ENCODE measurements around the gene RIC3. TPM values are rescaled to one million over a fixed set of nuclear protein-coding genes. Genes with fewer than 3 reads are reported as not detected.

RIC3 gene
- total RNA-seq, 1 donor from 2014 or later: 12.9 TPM

DNA sequence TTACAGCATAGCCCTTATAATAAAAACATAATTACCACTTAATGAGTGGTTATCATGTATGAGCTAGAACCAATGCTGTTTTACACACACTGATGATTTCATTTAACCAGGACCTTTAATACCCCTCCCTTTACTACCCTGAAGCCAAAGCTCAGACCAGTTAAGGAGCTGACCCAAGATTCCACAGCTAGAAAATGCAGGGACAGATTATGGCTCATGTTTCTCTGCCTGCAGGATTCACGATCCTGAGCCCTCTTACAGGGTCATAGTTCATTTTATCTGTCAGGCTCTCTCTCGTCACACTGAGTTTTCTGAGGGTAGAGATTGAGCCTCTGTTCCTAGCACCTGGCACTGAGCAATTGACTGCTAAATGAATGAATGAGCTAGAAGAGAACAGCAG is 60.4 kb downstream of the RIC3 start:
- H3K27ac ChIP-seq: no peak overlapping the region
- no peak overlapping the region for H3K4me3 ChIP-seq
- ATAC-seq (no peak), DNase-seq (no peak)
- no peak for TF ChIP-seq CTCF (IDR thresholded peaks at IDR 0.05)
- intact Hi-C loops (cut with DNase I): loop anchor here (10.0 kb wide), 1 partner anchor 214 kb away; no protein-coding TSS in a partner anchor
- peaks cover 3% of the 10 kb centered on the region for H3K4me1 ChIP-seq
- no peaks in the 10 kb centered on the region for H3K36me3 ChIP-seq
- no peaks in the 10 kb centered on the region for H3K27me3 ChIP-seq
- no peaks in the 10 kb centered on the region for H3K9me3 ChIP-seq

GRCh38 chr11:8107642-8108041 is 61.2 kb downstream of the RIC3 start:
- no peaks in the 10 kb centered on the region for H3K36me3 ChIP-seq
- intact Hi-C loops (cut with DNase I): loop anchor here (10.0 kb wide), 1 partner anchor 213 kb away; no protein-coding TSS in a partner anchor

GRCh38 chr11:8106679-8107078 is 62.1 kb downstream of the RIC3 start:
- H3K36me3 ChIP-seq: no peaks in the 10 kb centered on the region
- TF ChIP-seq CTCF (IDR thresholded peaks at IDR 0.05): no peak
- no peak for DNase-seq

More at GRCh38 chr11:8107642-8108041, 61.2 kb downstream of the RIC3 start:
- no peak overlapping the region for H3K27ac ChIP-seq
- H3K27me3 ChIP-seq: no peaks in the 10 kb centered on the region
- H3K9me3 ChIP-seq: no peaks in the 10 kb centered on the region
- H3K4me1 ChIP-seq: peaks cover 3% of the 10 kb centered on the region
- no peak for TF ChIP-seq CTCF (IDR thresholded peaks at IDR 0.05)
- DNase-seq (no peak), ATAC-seq (no peak)
- H3K4me3 ChIP-seq: no peak overlapping the region

DNA sequence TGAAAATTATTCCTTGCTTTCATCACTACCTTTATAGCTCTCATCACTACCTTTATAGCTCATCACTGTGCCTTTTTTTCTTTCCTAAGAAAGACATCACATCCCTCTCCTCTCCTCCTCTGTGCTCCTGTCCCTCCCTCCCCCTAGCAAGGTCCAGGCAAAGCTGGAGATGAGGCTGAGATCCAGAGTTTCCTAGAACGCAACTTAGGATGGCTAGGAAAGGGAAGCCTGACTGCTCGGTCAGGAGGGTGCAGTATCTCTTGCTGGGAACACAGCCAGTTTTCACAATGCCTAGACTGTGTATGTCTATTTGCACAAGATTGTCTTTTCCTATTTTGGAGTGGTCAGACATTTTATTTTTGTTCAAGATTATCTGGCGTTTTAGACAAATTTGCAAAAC is 63.2 kb downstream of the RIC3 start:
- TF ChIP-seq CTCF (IDR thresholded peaks at IDR 0.05): no peak
- no peaks in the 10 kb centered on the region for H3K4me1 ChIP-seq
- ATAC-seq (no peak), DNase-seq (no peak)
- H3K9me3 ChIP-seq: no peaks in the 10 kb centered on the region
- intact Hi-C loops (cut with DNase I): loop anchor here (10.0 kb wide), 1 partner anchor 211 kb away; no protein-coding TSS in a partner anchor
- no peaks in the 10 kb centered on the region for H3K36me3 ChIP-seq
- no peak overlapping the region for H3K4me3 ChIP-seq
- no peak overlapping the region for H3K27ac ChIP-seq
- no peaks in the 10 kb centered on the region for H3K27me3 ChIP-seq

More at GRCh38 chr11:8106679-8107078, 62.1 kb downstream of the RIC3 start:
- intact Hi-C loops (cut with DNase I): loop anchor here (10.0 kb wide), 1 partner anchor 212 kb away; no protein-coding TSS in a partner anchor
- Histone ChIP-seq H3K4me3 (no peak overlapping the region), H3K4me1 (no peaks in the 10 kb centered on the region), H3K27ac (no peak overlapping the region), H3K27me3 (no peaks in the 10 kb centered on the region), H3K9me3 (no peaks in the 10 kb centered on the region)
- no peak for ATAC-seq

GRCh38 chr11:8105133-8105532 is 63.7 kb downstream of the RIC3 start:
- DNase-seq (no peak), ATAC-seq (no peak)
- Histone ChIP-seq H3K36me3 (no peaks in the 10 kb centered on the region), H3K27me3 (no peaks in the 10 kb centered on the region), H3K27ac (no peak overlapping the region), H3K4me1 (no peaks in the 10 kb centered on the region), H3K9me3 (no peaks in the 10 kb centered on the region), H3K4me3 (no peak overlapping the region)
- intact Hi-C loops (cut with DNase I): loop anchor here (10.0 kb wide), 1 partner anchor 210 kb away; no protein-coding TSS in a partner anchor
- no peak for TF ChIP-seq CTCF (IDR thresholded peaks at IDR 0.05)

DNA sequence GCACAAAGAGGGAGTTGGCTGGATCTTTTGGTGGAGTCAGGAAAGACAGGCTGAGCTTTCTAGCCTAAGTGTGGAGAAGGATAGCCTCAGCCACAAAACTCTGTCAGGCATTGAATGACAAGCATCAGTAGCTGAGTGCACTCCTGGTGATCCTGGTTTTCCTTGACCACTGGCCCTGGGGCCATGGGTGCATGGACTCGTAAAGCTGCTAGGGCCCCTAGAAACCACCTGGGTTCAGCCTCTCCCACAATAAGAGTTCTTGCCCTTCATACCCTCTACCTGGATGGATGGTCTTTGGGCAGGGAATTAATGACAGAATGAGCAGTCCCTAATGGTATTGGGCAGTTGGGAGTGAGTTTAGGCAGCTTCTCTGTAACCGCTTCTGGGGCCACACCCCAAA is 64.9 kb downstream of the RIC3 start:
- ATAC-seq (no peak), DNase-seq (no peak)
- no peaks in the 10 kb centered on the region for H3K4me1 ChIP-seq
- H3K36me3 ChIP-seq: no peaks in the 10 kb centered on the region
- no peak overlapping the region for H3K27ac ChIP-seq
- no peaks in the 10 kb centered on the region for H3K9me3 ChIP-seq
- no peak for TF ChIP-seq CTCF (IDR thresholded peaks at IDR 0.05)
- H3K27me3 ChIP-seq: no peaks in the 10 kb centered on the region
- intact Hi-C loops (cut with DNase I): loop anchor here (10.0 kb wide), 1 partner anchor 209 kb away; no protein-coding TSS in a partner anchor
- H3K4me3 ChIP-seq: no peak overlapping the region
